ENCODE results near the gene CIBAR2.
"Not testable (repeated sequence)": the region's sequence is repeated elsewhere in the genome, so short reads cannot be mapped to it uniquely, and the experiment has no call there.

The CIBAR2 gene

DNA sequence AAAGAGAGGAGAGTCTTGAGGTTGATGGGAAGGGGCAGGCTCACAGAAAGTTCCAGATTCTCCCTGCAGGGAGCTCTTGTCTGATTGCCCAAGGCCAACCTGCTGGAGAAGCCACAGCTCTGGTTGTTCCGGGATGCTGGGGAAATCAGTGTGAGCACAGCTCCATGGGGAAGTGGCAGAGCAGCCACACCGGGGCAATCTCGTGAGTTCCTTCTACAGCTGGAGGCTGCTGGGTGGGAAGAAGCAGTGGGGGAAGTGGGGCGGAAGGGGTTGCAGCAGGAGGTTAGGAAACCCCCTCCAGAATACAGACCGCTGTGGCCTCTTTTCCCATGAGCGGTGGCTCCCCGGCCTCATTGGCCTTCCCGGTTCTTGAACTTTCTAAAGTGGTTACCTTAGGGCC, 50.7 kb downstream of the CIBAR2 start:
- no peak overlapping the region for H3K27ac Mint-ChIP-seq
- peak; percentile 37 for ATAC-seq
- no peaks in the 10 kb centered on the region for H3K9me3 Mint-ChIP-seq
- H3K4me1 Mint-ChIP-seq = peaks cover 31% of the 10 kb centered on the region
- H3K4me3 Mint-ChIP-seq = no peak overlapping the region
- no peaks in the 10 kb centered on the region for H3K36me3 Mint-ChIP-seq
- H3K27me3 Mint-ChIP-seq = peaks cover 31% of the 10 kb centered on the region

DNA sequence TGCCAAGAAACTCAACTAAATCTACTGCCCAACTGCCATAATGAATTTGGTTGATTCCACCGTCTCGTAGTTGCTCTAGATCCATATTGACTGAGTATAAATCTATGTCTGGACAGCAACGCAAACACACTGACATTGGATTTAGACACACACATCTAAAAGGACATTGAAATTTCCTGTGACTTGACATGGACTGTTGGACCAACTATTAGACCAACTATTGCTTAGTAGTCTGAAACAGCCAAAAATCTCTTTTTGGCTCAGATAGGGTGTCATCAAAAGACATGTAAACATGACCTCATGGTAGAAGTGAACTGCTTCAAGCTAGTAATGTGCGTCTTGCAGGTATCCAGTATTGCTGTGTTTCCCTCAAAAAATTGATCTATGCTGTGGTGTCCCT, 53.4 kb downstream of the CIBAR2 start:
- H3K36me3 Mint-ChIP-seq = no peaks in the 10 kb centered on the region
- H3K4me1 Mint-ChIP-seq = peaks cover 49% of the 10 kb centered on the region
- no peak overlapping the region for H3K27ac Mint-ChIP-seq
- H3K27me3 Mint-ChIP-seq = peaks cover 17% of the 10 kb centered on the region
- no peak overlapping the region for H3K4me3 Mint-ChIP-seq
- no peaks in the 10 kb centered on the region for H3K9me3 Mint-ChIP-seq
- ATAC-seq = no peak

DNA sequence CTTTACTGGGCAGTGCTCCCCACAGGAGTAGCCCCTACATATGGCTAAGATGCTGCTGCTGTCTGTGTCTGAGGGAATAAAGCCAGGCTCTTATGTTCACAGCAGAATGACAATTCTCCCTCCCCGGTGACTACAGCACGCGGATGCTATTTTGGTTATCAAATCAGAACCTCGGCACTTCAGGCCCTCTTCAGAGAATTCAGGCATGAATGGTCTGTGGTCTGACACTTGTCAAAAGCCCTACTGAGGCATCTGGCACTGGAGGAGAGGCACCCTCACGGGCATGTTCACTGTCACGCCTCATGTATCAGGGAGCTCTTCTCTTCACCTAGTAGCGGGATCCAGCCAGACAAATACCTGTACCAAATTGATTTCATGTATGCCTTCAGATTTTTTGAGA, 54.3 kb downstream of the CIBAR2 start:
- H3K4me1 Mint-ChIP-seq = peaks cover 49% of the 10 kb centered on the region
- peak overlapping the region; percentile 88 for H3K27ac Mint-ChIP-seq
- H3K9me3 Mint-ChIP-seq = no peaks in the 10 kb centered on the region
- no peaks in the 10 kb centered on the region for H3K36me3 Mint-ChIP-seq
- H3K4me3 Mint-ChIP-seq = no peak overlapping the region
- ATAC-seq = peak; percentile 56
- peaks cover 17% of the 10 kb centered on the region for H3K27me3 Mint-ChIP-seq

DNA sequence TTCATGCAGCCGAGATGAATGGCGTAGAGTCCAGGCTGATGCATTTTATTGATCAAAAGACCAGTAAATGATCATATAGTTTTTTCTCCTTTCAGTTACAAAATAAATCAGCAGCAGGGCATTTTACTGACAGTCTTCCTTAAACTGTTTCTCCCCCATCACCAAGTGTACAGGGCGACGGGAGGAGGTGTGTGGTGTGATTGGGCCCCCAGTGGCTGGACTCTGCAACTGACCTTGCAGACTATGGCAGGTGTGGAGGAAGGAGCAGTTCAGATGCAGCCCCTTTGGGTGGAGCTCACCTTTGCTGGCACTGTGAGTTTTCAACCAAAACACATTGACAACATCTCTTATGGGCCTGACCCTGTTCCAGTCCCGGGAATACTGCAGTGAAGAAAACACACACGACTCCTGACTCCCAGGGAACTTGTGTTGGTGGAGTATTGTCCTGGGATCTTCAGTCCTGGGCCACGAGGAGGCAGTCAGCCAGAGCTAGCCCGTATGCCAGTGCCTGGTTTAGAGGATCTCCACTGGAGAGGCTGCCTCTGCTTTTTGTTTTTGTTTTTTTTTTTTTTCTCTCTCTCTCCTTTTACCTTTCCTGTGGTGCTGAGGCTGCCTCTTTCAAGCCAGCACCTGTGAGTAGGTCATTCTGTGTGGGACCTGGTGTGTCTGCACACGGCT, 54.9 kb downstream of the CIBAR2 start:
- H3K4me1 Mint-ChIP-seq = peaks cover 49% of the 10 kb centered on the region
- H3K9me3 Mint-ChIP-seq = no peaks in the 10 kb centered on the region
- no peaks in the 10 kb centered on the region for H3K36me3 Mint-ChIP-seq
- no peak for ATAC-seq
- peak overlapping the region; percentile 88 for H3K27ac Mint-ChIP-seq
- peaks cover 17% of the 10 kb centered on the region for H3K27me3 Mint-ChIP-seq
- H3K4me3 Mint-ChIP-seq = no peak overlapping the region

DNA sequence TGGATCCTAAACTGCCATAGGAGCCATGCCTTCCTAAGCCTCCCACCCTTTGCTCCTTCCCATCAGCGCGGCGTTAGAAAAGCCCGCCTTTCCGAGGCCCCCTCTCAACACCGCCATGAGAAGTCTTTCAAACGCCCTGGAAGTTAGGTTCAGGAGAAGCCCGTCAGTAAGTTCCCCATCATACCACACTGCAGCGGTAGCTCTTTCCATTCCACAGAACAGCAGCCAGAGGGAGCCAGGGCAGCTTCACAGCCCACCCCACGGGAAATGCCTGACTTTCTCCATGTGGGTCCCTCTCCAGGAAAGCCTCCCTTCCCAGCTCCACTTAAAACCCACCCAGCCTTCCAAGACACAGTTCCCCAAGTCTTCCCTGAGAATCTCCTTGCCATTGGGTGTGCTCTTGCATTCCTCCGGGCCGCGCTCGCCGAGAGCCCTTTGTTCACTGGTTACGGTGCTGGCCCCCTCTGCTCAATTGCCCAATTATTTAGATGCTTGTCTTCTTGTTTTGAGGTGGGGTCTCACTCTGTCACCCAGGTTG, 56.0 kb downstream of the CIBAR2 start:
- Mint-ChIP-seq H3K27me3 (peaks cover 13% of the 10 kb centered on the region), H3K4me3 (peak overlapping the region; percentile 69), H3K4me1 (peaks cover 40% of the 10 kb centered on the region), H3K27ac (peak overlapping the region; percentile 88), H3K9me3 (no peaks in the 10 kb centered on the region), H3K36me3 (no peaks in the 10 kb centered on the region)
- no peak for ATAC-seq

DNA sequence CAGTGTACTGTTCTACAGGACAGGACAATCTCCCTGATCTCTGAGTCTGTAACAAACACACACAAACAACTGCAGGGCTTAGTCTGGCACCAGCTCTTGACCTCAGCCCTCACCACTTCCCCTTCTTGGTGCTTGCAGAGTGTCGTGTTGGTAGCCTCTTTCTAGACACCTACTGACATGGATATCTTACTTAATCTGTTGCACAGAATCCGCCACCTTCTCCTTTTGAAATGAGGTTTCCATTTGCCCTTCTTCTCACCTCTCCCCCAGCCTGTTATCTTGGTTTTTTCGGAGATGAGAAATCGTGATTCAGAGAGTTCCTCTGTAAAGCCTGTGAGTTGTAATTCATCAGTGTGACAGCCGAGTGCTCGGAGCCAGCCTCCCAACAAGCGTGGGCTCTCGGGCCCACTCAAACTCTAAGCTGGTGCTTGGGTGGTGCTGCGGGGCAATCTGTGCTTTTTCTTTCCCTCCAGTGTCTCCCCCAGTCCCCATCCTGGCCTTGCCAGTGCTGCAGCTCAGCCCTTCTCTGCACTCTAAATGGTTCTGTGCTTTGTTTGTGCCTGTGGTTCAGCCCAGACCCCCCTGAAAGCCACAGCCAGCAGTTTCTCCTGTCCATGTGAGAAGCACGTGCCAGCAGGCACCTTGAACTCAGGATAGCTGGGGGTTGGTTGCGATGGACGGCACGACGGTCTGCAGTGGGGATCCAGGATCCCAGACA, 56.6 kb downstream of the CIBAR2 start:
- ATAC-seq = peak; percentile 98
- Mint-ChIP-seq H3K9me3 (no peaks in the 10 kb centered on the region), H3K27ac (peak overlapping the region; percentile 88), H3K4me1 (peaks cover 37% of the 10 kb centered on the region), H3K27me3 (peaks cover 9% of the 10 kb centered on the region), H3K36me3 (no peaks in the 10 kb centered on the region), H3K4me3 (peak overlapping the region; percentile 69)

DNA sequence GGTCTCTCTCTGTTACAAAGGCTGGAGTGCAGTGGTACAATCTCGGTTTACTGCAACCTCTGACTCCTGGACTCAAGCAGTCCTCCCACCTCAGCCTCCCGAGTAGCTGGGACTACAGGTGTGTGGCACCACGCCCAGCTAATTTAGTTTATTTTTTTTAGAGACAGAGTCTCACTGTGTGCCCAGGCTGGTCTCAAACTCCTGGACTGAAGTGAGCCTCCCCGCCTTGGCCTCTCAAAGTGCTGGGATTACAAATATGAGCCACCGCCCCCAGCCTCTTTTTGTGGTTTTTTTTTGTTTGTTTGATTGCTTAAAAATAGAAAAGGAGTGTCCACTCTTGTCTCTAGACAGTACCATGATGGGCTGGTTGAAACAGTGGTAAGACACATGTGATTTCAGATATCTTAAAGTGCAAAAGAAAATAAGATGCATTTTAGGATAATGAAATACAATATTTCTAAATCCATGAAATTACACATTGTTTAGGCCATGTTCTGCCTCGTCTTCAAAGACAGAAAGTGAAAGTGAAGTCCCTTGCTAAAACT, 57.3 kb downstream of the CIBAR2 start:
- Mint-ChIP-seq H3K36me3 (no peaks in the 10 kb centered on the region), H3K9me3 (no peaks in the 10 kb centered on the region), H3K4me1 (peaks cover 37% of the 10 kb centered on the region), H3K27ac (peak overlapping the region; percentile 88), H3K27me3 (peaks cover 9% of the 10 kb centered on the region), H3K4me3 (peak overlapping the region; percentile 69)
- no peak for ATAC-seq

DNA sequence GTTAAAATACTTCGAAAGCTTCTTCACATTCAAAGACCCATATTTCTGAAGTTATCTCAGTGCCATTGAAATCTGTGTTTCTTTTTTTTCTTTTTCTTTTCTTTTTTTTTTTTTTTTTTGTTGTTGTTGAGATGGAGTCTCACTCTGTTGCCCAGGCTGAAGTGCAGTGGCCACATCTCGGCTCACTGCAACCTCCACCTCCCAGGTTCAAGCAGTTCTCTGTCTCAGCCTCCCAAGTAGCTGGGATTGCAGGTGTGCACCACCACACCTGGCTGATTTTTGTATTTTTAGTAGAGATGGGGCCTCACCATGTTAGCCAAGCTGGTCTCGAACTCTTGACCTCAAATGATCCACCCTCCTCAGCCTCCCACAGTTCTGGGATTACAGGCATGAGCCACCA, 58.0 kb downstream of the CIBAR2 start:
- H3K9me3 Mint-ChIP-seq, H3K36me3 Mint-ChIP-seq, ATAC-seq, H3K4me3 Mint-ChIP-seq, H3K27ac Mint-ChIP-seq: not testable (repeated sequence)
- Mint-ChIP-seq H3K27me3 (peaks cover 15% of the 10 kb centered on the region), H3K4me1 (peaks cover 37% of the 10 kb centered on the region)

DNA sequence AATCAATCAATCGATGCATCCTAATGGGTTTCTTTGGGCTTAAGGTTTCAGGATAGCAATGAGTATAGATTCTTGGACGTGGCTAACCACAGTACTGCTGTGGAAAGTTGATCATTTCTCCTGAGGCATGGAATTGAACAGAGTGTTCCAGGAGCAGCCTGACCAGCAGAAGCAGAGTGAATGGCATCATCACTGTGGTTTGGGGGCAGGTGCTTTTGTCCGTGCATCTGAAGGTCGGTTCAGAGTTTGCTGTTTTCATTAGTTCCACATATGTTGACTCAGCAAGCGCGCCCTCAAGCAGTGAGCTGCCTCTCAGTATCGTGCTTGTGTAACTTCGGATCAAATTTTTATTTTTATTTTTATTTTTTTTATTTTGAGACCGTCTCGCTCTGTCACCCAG, 59.7 kb downstream of the CIBAR2 start:
- Mint-ChIP-seq H3K36me3 (no peaks in the 10 kb centered on the region), H3K9me3 (no peaks in the 10 kb centered on the region), H3K4me3 (no peak overlapping the region), H3K4me1 (peaks cover 28% of the 10 kb centered on the region), H3K27me3 (peaks cover 27% of the 10 kb centered on the region), H3K27ac (no peak overlapping the region)
- ATAC-seq = no peak

DNA sequence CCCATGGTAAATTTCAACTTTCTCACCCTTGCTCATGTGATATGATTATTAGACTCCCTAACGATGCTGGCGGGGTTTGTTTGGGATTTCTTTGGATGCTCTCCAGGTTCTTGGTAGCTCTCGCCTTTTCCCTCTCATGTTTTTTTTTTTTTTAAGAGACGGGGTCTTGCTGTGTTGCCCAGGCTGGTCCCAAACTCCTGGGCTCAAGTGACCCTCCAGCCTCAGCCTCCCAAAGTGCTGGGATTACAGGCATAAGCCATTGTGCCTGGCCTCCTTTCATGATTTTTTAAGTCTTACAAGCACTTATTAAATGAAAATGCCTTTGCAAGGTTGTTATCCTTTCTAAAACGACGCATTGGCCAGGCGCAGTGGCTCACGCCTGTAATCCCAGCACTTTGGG, 60.6 kb downstream of the CIBAR2 start:
- Mint-ChIP-seq H3K9me3 (no peaks in the 10 kb centered on the region), H3K27ac (no peak overlapping the region), H3K4me1 (peaks cover 19% of the 10 kb centered on the region)

DNA sequence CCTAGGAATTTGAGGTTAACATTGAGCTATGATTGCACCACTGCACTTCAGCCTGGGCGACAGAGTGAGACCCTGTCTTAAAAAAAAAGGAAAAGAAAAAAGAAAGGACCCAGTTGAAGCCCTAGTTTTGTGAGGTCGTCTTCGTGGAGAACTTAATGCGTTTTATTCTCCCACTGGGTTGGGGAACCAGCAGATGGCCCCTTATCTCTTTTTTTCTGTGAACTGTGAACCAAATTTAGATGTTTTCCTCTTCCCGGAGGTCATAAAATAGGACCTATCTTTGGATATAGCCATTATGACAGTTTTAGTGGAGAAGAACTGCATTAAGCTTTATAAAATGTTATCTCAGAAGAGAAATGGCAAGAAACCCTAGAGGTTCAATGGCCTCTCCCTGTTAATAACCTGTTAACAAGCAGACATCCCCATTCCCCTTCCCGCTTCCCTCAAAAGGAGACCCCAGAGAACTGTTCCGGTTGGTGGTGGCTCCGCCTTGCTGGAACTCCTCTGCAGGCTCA, 61.1 kb downstream of the CIBAR2 start:
- ATAC-seq = no peak
- no peaks in the 10 kb centered on the region for H3K9me3 Mint-ChIP-seq
- H3K36me3 Mint-ChIP-seq = no peaks in the 10 kb centered on the region
- no peak overlapping the region for H3K4me3 Mint-ChIP-seq
- peaks cover 31% of the 10 kb centered on the region for H3K27me3 Mint-ChIP-seq
- H3K27ac Mint-ChIP-seq = no peak overlapping the region
- H3K4me1 Mint-ChIP-seq = peaks cover 13% of the 10 kb centered on the region

More for the DNA sequence above, 60.6 kb downstream of the CIBAR2 start:
- ATAC-seq = no peak
- Mint-ChIP-seq H3K27me3 (peaks cover 27% of the 10 kb centered on the region), H3K4me3 (no peak overlapping the region), H3K36me3 (no peaks in the 10 kb centered on the region)

DNA sequence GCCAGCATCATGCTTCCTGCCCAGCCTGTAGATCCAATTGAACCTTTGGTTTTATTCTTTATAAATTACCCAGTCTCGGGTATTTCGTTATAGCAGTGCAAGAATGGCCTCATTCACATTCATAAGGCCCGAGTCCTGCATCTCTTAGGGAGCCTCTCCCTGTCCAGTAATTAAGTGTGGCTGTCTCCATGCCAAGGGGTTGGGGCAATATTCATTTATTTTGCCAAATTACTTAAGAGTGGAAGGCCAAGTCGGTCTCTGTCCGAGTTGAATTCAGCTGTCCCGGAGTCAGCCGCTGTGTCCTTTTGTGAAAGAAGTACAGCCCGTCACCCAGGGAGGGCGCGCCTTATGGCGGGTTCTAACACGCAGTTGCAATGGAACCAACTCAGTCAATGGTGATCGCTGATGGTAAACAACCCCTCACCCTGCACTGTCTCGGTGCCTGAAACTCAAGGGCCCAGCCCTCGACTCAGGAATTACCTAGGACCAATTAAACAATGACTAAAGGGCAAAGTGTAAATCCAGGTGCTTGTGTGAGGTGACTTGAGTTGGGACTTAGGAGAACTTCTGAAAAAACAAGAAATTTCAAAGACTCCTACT, 62.5 kb downstream of the CIBAR2 start:
- Mint-ChIP-seq H3K36me3 (no peaks in the 10 kb centered on the region), H3K27me3 (peaks cover 36% of the 10 kb centered on the region), H3K4me1 (peaks cover under 1% of the 10 kb centered on the region), H3K4me3 (no peak overlapping the region), H3K9me3 (no peaks in the 10 kb centered on the region), H3K27ac (no peak overlapping the region)
- no peak for ATAC-seq

DNA sequence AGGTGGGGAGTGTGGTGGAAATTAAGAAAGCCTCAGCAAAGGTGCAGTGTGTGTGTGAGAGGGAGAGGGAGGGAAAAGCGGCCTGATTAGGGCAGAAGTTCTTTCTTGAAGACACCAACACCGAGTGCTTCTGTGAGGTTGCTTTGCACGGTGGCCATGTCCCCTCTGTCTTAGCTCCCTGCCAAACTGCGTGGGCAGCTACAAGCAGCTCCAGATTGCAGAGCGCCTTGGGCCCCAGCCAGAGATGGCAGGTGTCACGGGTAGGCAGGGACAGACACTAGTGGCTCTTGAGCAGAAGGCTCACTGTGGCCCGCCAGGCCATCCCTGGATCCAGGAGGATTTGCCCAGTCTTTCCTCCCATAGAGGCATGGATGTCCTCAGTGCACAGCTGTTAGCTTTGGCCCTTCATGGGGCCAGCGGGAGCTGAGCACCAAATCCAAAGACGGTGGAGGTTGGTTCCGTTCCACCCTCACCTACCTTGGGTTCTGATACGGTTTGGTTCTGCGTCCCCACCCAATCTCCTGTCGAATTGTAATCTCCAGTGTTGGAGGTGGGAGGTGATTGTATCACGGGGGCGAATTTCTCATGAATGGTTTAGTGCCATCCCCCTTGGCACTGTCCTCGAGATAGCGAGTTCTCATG, 63.2 kb downstream of the CIBAR2 start:
- H3K4me1 Mint-ChIP-seq = no peaks in the 10 kb centered on the region
- H3K9me3 Mint-ChIP-seq = no peaks in the 10 kb centered on the region
- H3K27me3 Mint-ChIP-seq = peaks cover 36% of the 10 kb centered on the region
- no peaks in the 10 kb centered on the region for H3K36me3 Mint-ChIP-seq
- no peak for ATAC-seq
- H3K4me3 Mint-ChIP-seq = no peak overlapping the region
- no peak overlapping the region for H3K27ac Mint-ChIP-seq

Data from stimulated activated memory B cell treated with anti-CD40 and anti-IgM and Interleukin-4, amounts not matched to agents 10 μg/mL and 1 μg/mL and 100 μg/mL, for 72 hours (primary cell).